Astrocyte (in vitro differentiated cells and primary cell): ENCODE data around the gene RAET1G.

ENCODE experiments used
- EZH2 ChIP-seq: IDR thresholded peaks from 2 replicates; pipeline ENCODE4 v1.6.1; 2012; ENCODE audit warnings: mild to moderate bottlenecking, low read length, inconsistent platforms; ENCODE audit not compliant: insufficient read depth
- TF ChIP-seq, protein P1 (sequence below): IDR thresholded peaks from 2 replicates; pipeline ENCODE4 v1.5.1; 2011; ENCODE audit warnings: low read depth, mild to moderate bottlenecking, inconsistent platforms, low read length, moderate library complexity; ENCODE audit not compliant: insufficient read depth

DNA sequence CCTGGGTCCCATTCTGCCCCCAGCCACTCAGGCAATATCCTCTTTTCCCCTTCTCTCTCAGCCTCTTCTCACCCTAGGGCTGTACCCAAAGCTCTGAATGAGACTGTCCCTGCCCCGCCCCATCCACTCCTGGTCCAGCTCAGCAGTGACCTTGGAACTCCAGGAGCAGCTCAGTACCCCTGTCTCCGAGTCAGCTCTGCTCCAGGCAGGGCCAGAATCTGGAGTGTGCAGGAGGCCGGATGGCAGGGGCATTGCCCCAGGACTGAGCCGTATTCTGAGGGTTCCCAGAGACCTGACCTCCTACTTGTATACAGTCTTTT, 2.0 kb upstream of the RAET1G start:
- TF ChIP-seq, protein P1, sequence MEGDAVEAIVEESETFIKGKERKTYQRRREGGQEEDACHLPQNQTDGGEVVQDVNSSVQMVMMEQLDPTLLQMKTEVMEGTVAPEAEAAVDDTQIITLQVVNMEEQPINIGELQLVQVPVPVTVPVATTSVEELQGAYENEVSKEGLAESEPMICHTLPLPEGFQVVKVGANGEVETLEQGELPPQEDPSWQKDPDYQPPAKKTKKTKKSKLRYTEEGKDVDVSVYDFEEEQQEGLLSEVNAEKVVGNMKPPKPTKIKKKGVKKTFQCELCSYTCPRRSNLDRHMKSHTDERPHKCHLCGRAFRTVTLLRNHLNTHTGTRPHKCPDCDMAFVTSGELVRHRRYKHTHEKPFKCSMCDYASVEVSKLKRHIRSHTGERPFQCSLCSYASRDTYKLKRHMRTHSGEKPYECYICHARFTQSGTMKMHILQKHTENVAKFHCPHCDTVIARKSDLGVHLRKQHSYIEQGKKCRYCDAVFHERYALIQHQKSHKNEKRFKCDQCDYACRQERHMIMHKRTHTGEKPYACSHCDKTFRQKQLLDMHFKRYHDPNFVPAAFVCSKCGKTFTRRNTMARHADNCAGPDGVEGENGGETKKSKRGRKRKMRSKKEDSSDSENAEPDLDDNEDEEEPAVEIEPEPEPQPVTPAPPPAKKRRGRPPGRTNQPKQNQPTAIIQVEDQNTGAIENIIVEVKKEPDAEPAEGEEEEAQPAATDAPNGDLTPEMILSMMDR = no peak
- no peak for TF ChIP-seq EZH2
